PC-3 (cell line): ENCODE results near the gene TPT1.

ENCODE experiments used
- EZH2phosphoT487 ChIP-seq: fragments of 300-600 bp; sonication (generic); IDR thresholded peaks from 2 replicates; pipeline ENCODE4 v1.6.1; 2018; ENCODE audit warnings: mild to moderate bottlenecking, antibody characterized with exemption, low read length, borderline replicate concordance
- TF ChIP-seq, protein P1 (sequence below): fragments of 300-600 bp; sonication (generic); conservative IDR thresholded peaks from 2 replicates; pipeline ENCODE4 v1.5.1; 2017; ENCODE audit warnings: antibody characterized with exemption, low read depth, mild to moderate bottlenecking, low read length

DNA sequence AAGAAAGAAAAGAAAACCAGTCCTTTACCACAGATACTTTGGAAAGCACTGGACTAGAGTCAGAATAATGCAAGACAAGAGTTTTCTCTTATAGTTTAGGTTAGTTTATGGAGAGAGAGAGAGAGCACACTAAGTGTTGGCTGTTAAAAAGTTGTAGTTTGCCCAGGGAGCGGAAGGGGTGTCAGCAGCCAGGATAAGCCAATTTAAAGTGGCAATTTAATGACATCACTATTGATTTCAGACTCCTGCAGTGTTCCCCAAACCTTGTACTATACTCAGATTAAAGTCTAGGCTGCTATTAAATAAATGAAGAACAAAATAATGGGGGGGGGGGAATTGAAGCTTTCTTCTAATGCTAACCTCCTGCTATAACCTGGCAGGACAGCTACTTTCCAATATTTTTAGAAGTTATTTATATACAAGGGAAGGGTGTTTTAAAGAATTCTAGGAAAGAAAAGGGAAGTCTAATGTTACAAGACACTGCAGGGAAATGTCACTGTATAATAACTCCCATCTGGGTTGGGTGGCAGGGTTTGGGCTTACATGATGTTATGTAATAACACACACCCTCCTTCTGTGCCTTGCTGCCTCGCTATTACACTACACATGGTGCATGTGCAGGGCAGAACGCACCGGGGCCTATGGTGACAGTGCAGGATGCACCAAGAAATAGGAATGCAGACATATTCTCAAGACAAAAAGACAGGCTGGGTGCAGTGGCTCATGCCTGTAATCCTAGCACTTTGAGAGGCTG, 19.9 kb downstream of the TPT1 start:
- TF ChIP-seq, protein P1, sequence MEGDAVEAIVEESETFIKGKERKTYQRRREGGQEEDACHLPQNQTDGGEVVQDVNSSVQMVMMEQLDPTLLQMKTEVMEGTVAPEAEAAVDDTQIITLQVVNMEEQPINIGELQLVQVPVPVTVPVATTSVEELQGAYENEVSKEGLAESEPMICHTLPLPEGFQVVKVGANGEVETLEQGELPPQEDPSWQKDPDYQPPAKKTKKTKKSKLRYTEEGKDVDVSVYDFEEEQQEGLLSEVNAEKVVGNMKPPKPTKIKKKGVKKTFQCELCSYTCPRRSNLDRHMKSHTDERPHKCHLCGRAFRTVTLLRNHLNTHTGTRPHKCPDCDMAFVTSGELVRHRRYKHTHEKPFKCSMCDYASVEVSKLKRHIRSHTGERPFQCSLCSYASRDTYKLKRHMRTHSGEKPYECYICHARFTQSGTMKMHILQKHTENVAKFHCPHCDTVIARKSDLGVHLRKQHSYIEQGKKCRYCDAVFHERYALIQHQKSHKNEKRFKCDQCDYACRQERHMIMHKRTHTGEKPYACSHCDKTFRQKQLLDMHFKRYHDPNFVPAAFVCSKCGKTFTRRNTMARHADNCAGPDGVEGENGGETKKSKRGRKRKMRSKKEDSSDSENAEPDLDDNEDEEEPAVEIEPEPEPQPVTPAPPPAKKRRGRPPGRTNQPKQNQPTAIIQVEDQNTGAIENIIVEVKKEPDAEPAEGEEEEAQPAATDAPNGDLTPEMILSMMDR: no peak
- TF ChIP-seq EZH2phosphoT487: no peak
